ENCODE results near the gene KLK14. TPM values are rescaled to one million over a fixed set of nuclear protein-coding genes. Genes with fewer than 3 reads are reported as not detected.

KLK14 gene
- total RNA-seq, 2 experiments from 2014 or later = 0.84 TPM; not detected in 1

- TF ChIP-seq EZH2phosphoT487 (IDR thresholded peaks at IDR 0.05; ENCODE audit: borderline replicate concordance, low read depth, low read length) (no peak), CTCF (conservative IDR thresholded peaks at IDR 0.05; ENCODE audit: low read length) (no peak)
- no peaks in the 10 kb centered on the region for H3K9me3 ChIP-seq (ENCODE audit: low read length)
- H3K4me2 ChIP-seq (ENCODE audit: low read length) = no peak overlapping the region
- H3K9me2 ChIP-seq (ENCODE audit: insufficient read depth, low read length) = no peaks in the 10 kb centered on the region
- ChIA-PET CTCF (ENCODE audit: unreplicated experiment) (no interaction called here), POLR2A (no interaction called here)
- DNase-seq (ENCODE audit: low spot score) = no peak
- no peaks in the 10 kb centered on the region for H3K36me3 ChIP-seq (ENCODE audit: insufficient read depth, low read length)
- intact Hi-C loops (cut with micrococcal nuclease; ENCODE audit: unreplicated experiment) = no loop called here
- H4K20me1 ChIP-seq (ENCODE audit: insufficient read depth, low read length) = no peaks in the 10 kb centered on the region
- BruUV-seq (replicated peaks) = no TSS peak
- no peak overlapping the region for H3K4me3 ChIP-seq (ENCODE audit: low read depth, low read length, poor library complexity, severe bottlenecking)
- H3K4me1 ChIP-seq (ENCODE audit: insufficient read depth, low read length, poor library complexity, severe bottlenecking) = no peaks in the 10 kb centered on the region
- H3K27ac ChIP-seq (ENCODE audit: low read depth, low read length, poor library complexity, severe bottlenecking) = no peak overlapping the region
- H3K79me2 ChIP-seq (ENCODE audit: insufficient read depth, low read depth, low read length) = no peaks in the 10 kb centered on the region
- H2AFZ ChIP-seq (ENCODE audit: low read length) = no peak overlapping the region
These were observed 3.6 kb upstream of the KLK14 start for GRCh38 chr19:51086153-51086850.

DNA sequence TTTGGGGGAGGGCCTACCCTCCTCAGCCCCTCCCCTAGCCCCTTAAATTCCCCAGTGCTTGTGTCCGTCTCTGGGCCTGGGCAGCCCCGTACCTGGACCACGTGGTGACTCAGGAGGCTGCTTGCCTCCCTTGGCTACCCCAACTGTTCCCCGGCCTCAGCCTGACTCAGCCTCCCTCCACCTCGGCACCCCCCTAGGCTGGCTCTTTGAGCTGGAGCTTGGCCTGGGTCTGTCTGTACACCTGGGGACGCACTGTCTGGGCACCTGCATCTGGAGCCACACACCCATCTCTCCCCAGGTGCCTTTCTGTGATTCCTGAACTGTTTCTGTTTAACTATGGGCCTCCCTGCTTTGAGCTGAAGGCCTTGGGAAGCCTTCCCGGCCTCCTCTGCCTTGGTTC is 1.8 kb upstream of the KLK14 start:
- no peaks in the 10 kb centered on the region for H3K9me3 ChIP-seq (ENCODE audit: low read length)
- TF ChIP-seq EZH2phosphoT487 (IDR thresholded peaks at IDR 0.05; ENCODE audit: borderline replicate concordance, low read depth, low read length) (no peak), CTCF (conservative IDR thresholded peaks at IDR 0.05; ENCODE audit: low read length) (no peak)
- DNase-seq (ENCODE audit: low spot score) = no peak
- POLR2A ChIA-PET = no interaction called here
- no peaks in the 10 kb centered on the region for H3K9me2 ChIP-seq (ENCODE audit: insufficient read depth, low read length)
- H3K36me3 ChIP-seq (ENCODE audit: insufficient read depth, low read length) = no peaks in the 10 kb centered on the region
- no peak overlapping the region for H2AFZ ChIP-seq (ENCODE audit: low read length)
- no peak overlapping the region for H3K4me2 ChIP-seq (ENCODE audit: low read length)
- no peaks in the 10 kb centered on the region for H3K79me2 ChIP-seq (ENCODE audit: insufficient read depth, low read depth, low read length)
- H3K4me1 ChIP-seq (ENCODE audit: insufficient read depth, low read length, poor library complexity, severe bottlenecking) = no peaks in the 10 kb centered on the region
- intact Hi-C loops (cut with micrococcal nuclease; ENCODE audit: unreplicated experiment) = no loop called here
- no TSS peak for BruUV-seq (replicated peaks)
- CTCF ChIA-PET (ENCODE audit: unreplicated experiment) = no interaction called here
- H4K20me1 ChIP-seq (ENCODE audit: insufficient read depth, low read length) = no peaks in the 10 kb centered on the region
- no peak overlapping the region for H3K4me3 ChIP-seq (ENCODE audit: low read depth, low read length, poor library complexity, severe bottlenecking)
- no peak overlapping the region for H3K27ac ChIP-seq (ENCODE audit: low read depth, low read length, poor library complexity, severe bottlenecking)

DNA sequence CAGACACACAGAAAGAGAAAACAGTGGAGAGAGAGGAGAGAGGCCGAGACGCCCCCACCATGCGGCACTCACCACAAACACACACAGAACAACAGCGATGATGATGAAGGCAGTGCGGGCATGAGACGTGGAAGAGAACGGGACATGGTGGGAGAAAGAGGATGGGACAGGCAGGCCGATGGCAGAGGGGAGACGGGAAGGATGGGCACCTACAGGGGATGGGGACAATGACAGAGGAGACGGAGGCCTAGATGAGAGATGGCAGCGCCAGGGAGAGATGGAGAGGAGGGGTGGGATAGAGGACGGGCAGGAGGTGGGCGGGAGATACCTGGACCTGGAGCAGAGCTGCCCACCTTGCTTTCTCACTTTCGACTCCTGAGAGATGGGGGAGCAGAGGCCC is 1.1 kb upstream of the KLK14 start:
- intact Hi-C loops (cut with micrococcal nuclease; ENCODE audit: unreplicated experiment) = no loop called here
- Histone ChIP-seq H3K36me3 (ENCODE audit: insufficient read depth, low read length) (no peaks in the 10 kb centered on the region), H3K27ac (ENCODE audit: low read depth, low read length, poor library complexity, severe bottlenecking) (no peak overlapping the region), H3K4me1 (ENCODE audit: insufficient read depth, low read length, poor library complexity, severe bottlenecking) (no peaks in the 10 kb centered on the region), H3K4me3 (ENCODE audit: low read depth, low read length, poor library complexity, severe bottlenecking) (no peak overlapping the region), H4K20me1 (ENCODE audit: insufficient read depth, low read length) (no peaks in the 10 kb centered on the region), H2AFZ (ENCODE audit: low read length) (no peak overlapping the region), H3K79me2 (ENCODE audit: insufficient read depth, low read depth, low read length) (no peaks in the 10 kb centered on the region), H3K4me2 (ENCODE audit: low read length) (no peak overlapping the region), H3K9me3 (ENCODE audit: low read length) (no peaks in the 10 kb centered on the region), H3K9me2 (ENCODE audit: insufficient read depth, low read length) (no peaks in the 10 kb centered on the region)
- no TSS peak for BruUV-seq (replicated peaks)
- DNase-seq (ENCODE audit: low spot score) = no peak
- CTCF ChIA-PET (ENCODE audit: unreplicated experiment) = no interaction called here
- TF ChIP-seq CTCF (conservative IDR thresholded peaks at IDR 0.05; ENCODE audit: low read length) = no peak
- no peak for TF ChIP-seq EZH2phosphoT487 (IDR thresholded peaks at IDR 0.05; ENCODE audit: borderline replicate concordance, low read depth, low read length)
- POLR2A ChIA-PET = no interaction called here

Measured in OCI-LY7 (cell line).